Liver (tissue), 3 donors: ENCODE results near the gene RALY.

Experiments used
- GABPA ChIP-seq, 2 donors: IDR thresholded peaks in 1 of 2; conservative IDR thresholded peaks in 1 of 2; 2 replicates each; pipeline ENCODE4 v1.6.1; 2016; ENCODE audit warnings: antibody characterized with exemption in 2 of 2, mild to moderate bottlenecking in 1 of 2, moderate library complexity in 1 of 2
- JUND ChIP-seq, 2 donors: IDR thresholded peaks; 2 replicates each; pipeline ENCODE4 v1.6.1; 2016; ENCODE audit warnings: antibody characterized with exemption in 2 of 2
- NR2F2 ChIP-seq: IDR thresholded peaks from 2 replicates; pipeline ENCODE4 v1.6.1; 2016; ENCODE audit warnings: antibody characterized with exemption
- RAD21 ChIP-seq, 2 donors: IDR thresholded peaks; 2 replicates each; pipeline ENCODE4 v1.6.1; 2016; ENCODE audit warnings: antibody characterized with exemption in 2 of 2, mild to moderate bottlenecking in 2 of 2
- RXRA ChIP-seq, 2 donors: IDR thresholded peaks; 2 replicates each; pipeline ENCODE4 v1.6.1; 2017 to 2018; ENCODE audit warnings: antibody characterized with exemption in 2 of 2, mild to moderate bottlenecking in 1 of 2
- TAF1 ChIP-seq: conservative IDR thresholded peaks from 2 replicates; pipeline ENCODE4 v1.6.1; 2016; ENCODE audit warnings: antibody characterized with exemption, mild to moderate bottlenecking
- YY1 ChIP-seq: IDR thresholded peaks from 2 replicates; pipeline ENCODE4 v1.6.1; 2016; ENCODE audit warnings: antibody characterized with exemption, mild to moderate bottlenecking
- TF ChIP-seq, protein P1 (sequence below): fragments of 150-350 bp; IDR thresholded peaks from 2 replicates; pipeline ENCODE4 v1.5.1; 2017; ENCODE audit warnings: improper control_type of control experiment, low read depth, low read length; ENCODE audit not compliant: missing input control
- TF ChIP-seq, protein P2 (sequence below): IDR thresholded peaks from 2 replicates; pipeline ENCODE4 v1.6.1; 2016; ENCODE audit warnings: antibody characterized with exemption
- donor health status: healthy.
- donor health status: healthy.

DNA sequence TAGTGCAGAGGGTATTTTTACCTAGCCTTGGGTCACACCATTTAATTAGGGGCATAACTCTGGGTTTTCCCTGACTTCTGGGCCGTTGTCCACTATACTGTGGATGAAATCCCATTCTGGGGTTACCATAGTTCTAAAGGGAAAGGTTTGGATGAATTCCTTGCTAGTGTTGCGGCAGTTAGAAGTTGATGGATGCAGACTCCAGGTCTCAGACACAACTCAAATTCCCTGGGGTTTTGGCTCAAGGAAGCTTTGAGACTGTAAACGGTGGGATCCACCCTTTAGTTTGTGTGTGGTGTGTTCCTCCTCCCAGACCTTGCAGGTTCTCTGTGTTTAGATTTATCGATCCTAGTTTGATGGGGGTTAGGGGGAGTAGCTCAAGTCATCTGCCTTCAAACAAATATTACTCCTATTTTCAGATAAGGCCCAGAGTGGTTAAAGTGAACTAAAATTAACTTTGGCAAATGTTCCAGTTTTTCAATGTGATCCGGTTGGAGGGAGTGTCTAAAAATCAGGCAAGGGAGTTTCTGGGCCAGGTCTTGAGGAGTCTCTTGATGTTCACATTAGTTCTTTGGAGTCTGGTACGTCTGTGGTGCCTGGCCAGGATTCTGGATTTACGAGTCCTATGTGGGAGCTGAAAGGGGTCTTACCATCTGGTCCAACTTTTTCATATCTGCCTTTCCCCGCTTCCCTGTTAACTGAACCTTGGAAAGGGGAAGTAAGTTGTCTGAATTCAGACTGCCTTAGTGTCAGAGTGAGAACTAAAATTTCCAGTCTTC is 1.5 kb downstream of the RALY start:
- TF ChIP-seq, protein P1, sequence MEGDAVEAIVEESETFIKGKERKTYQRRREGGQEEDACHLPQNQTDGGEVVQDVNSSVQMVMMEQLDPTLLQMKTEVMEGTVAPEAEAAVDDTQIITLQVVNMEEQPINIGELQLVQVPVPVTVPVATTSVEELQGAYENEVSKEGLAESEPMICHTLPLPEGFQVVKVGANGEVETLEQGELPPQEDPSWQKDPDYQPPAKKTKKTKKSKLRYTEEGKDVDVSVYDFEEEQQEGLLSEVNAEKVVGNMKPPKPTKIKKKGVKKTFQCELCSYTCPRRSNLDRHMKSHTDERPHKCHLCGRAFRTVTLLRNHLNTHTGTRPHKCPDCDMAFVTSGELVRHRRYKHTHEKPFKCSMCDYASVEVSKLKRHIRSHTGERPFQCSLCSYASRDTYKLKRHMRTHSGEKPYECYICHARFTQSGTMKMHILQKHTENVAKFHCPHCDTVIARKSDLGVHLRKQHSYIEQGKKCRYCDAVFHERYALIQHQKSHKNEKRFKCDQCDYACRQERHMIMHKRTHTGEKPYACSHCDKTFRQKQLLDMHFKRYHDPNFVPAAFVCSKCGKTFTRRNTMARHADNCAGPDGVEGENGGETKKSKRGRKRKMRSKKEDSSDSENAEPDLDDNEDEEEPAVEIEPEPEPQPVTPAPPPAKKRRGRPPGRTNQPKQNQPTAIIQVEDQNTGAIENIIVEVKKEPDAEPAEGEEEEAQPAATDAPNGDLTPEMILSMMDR, result no peak
- TF ChIP-seq, protein P2, sequence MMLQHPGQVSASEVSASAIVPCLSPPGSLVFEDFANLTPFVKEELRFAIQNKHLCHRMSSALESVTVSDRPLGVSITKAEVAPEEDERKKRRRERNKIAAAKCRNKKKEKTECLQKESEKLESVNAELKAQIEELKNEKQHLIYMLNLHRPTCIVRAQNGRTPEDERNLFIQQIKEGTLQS, result no peak
- TF ChIP-seq GABPA (IDR thresholded peaks at IDR 0.05 in 1 of 2, conservative IDR thresholded peaks at IDR 0.05 in 1 of 2), result no peak
- no peak for TF ChIP-seq YY1
- no peak for TF ChIP-seq RXRA (IDR thresholded peaks at IDR 0.05)
- TF ChIP-seq RAD21 (IDR thresholded peaks at IDR 0.05), result no peak
- no peak for TF ChIP-seq NR2F2
- no peak for TF ChIP-seq JUND (IDR thresholded peaks at IDR 0.05)
- TF ChIP-seq TAF1, result no peak
